ENCODE results near the gene GLTPD2.

Gene GLTPD2

DNA sequence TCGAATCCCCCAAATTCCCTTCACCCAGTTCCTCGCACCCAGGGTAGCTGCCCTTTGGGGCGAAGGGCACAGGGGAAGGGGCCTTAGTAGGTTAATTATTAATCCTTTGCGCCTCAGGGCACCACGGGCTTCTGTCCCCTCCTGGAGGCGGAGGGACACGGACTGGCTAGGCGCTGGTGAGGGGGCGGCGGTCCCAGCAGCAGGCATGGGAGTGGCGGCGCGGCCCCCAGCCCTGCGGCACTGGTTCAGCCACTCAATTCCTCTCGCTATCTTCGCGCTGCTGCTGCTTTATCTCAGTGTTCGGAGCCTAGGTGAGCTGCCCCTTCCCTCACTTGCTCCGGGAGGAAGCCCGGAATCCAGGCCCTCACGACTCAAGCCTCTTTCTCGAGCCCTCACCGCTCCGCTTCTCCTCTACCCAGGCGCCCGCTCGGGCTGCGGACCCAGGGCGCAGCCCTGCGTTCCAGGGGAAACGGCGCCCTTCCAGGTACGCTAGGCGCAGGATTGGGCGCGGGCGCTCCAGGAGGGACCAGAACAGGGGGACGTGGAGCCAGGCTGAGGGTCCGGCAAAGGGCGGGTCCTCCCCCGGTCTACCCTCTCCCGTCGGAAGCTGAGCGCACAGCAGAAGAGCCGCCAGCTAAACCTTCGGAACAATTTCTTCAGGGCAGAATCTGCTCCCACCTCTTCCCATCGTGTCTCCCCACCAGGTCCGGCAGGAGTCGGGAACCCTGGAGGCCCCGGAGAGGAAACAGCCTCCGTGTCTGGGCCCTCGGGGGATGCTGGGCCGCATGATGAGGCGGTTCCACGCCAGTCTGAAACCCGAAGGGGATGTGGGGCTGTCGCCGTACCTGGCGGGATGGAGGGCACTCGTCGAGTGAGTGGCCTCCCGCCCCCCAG, at the start of gene GLTPD2:
Gene GLTPD2 (plus strand): TSS at position 158 of the 894 bp plus-strand sequence. CDS start 48 bp downstream, at position 206.
- DNase-seq = no peak

DNA sequence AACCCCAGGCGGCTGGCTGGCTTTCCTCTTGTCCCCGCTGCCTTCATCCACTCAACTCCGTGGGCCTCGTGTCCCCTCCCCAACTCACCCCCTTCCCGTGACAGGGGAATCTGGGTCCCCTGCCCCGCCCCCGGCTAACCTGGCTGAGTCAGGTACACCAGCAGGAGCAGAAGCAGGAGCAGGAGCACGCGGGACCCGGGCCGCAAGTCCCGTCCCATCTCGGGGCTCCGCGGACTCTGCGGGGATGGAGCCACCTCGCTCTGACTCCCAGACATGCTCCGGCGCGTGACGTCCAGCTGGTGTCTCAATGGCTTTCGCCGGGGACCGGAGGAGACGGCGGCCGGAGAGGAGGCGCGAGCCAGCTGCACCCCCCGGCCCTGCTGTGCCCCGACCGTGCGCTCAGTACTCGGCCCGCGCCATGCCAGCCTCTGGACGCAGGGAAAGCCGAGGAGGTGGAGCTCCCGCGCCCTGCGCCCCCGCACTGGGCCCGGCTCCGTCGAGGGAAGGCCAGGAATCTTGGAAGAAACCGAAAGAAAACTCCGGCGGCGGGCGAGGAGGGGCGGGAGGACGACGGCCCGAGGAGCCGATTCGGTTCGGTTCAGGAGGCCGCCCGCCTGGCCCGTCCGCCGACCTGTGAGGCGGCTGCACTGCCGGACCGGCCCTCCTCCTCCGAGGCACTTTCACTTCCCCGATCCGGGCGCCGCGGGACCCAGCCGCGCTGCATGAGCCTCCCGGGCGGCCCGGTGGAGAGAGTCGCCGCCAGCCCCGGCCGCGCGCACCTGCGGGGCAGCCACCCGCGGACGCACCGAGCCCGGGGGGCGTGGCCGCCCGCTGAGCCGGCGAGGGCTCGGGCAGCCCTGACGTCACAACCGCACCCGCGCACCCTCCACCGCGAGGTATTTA, 49.4 kb upstream of the GLTPD2 start, which contains the start of the genes CXCL16 and ZMYND15:
Gene CXCL16 (minus strand): TSS at position 807 of the 903 bp plus-strand sequence. CDS start 589 bp downstream, at position 218.
Gene ZMYND15 (plus strand): TSS at position 712 of the 903 bp plus-strand sequence. CDS start 716 bp downstream, outside the sequence.
- DNase-seq = no peak

GRCh38 chr17:4740025-4740351, 48.8 kb upstream of the GLTPD2 start:
- no peak for DNase-seq

- no peak for DNase-seq
Measured at GRCh38 chr17:4740584-4740983, 48.2 kb upstream of the GLTPD2 start.

GRCh38 chr17:4741544-4741943, 47.2 kb upstream of the GLTPD2 start:
- DNase-seq = no peak

DNA sequence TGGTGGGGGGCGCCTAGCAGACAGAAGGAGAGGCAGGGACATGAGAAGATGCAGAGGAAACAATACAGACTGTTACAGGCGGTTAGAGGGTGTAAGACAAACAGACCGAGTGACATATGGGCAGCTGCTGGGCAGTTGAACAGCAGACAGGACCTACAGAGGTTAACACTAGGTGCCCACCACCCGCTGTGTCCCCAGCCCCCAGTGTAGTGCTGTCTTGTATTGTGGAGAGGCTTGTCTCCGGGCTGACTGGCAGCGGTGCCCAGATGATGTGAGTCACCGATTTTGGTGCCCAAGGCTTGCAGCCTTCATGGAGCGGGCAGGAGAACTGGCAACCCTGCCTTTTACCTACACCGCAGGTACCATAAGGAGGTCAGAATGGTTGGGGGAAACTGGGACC, 46.6 kb upstream of the GLTPD2 start:
- DNase-seq = no peak

GRCh38 chr17:4742629-4743028, 46.1 kb upstream of the GLTPD2 start:
- no peak for DNase-seq

GRCh38 chr17:4743216-4743615, 45.5 kb upstream of the GLTPD2 start:
- no peak for DNase-seq

- DNase-seq = no peak
Measured at GRCh38 chr17:4743898-4744297, 44.9 kb upstream of the GLTPD2 start.

GRCh38 chr17:4744999-4745969, 43.5 kb upstream of the GLTPD2 start:
- no peak for DNase-seq

DNA sequence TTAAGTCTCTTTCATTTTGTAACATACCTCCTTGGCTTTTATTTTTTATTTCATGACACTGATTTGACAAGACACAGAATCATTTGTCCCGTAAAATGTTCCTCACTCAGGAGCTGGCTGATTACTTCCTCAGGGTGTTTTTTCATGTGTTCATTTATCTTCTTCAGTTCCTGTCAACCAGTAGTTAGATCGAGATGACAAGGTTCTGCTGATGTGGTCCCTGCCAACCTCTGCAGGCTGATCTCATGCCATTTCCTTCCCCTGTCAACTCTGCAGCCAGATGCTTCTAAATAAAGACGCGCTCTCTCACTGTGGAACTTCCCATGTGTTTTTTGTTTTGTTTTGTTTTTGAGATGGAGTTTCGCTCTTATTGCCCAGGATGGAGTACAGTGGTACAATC, 40.9 kb upstream of the GLTPD2 start:
- no peak for DNase-seq

DNA sequence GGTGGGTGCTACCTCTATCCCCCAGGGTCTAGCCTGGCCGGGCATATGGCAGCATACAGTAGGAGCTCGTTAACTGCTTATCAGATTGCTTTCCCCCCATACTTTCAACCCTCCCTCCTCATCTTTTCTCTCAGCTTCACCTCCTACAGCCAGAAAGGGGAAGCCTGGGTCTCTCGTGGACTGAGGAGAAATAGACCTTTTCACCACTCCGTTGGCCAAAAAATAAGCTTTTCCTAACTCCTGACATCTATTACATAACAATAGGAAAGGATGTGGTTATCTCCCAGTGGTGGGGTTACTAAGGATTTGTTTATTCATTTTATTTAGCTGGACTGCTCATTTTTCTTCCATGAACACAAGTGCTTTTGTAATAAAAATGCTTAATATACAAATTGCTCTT, 40.1 kb upstream of the GLTPD2 start:
- DNase-seq = no peak

- DNase-seq = no peak
Measured at GRCh38 chr17:4750606-4751005, 38.2 kb upstream of the GLTPD2 start.

GRCh38 chr17:4751932-4752331, 36.8 kb upstream of the GLTPD2 start:
- no peak for DNase-seq

DNA sequence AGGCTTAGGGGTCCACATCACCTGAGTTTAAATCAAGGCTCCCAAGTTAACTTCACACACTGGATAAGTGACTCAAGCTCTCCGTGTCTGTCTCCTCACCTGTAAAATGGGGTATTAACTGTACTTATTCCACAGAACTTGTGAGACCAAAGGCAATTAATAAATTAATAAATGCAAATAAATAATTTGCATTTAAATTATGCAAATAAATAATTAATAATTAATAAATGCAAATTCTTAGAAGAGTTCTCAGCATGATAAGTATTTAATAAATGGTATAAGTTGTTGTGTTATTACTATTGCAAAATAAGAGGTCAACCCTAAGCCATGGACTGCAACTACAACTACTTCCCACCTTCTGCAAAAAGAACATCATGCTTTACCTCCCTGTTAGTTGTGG, 35.4 kb upstream of the GLTPD2 start:
- no peak for DNase-seq

DNA sequence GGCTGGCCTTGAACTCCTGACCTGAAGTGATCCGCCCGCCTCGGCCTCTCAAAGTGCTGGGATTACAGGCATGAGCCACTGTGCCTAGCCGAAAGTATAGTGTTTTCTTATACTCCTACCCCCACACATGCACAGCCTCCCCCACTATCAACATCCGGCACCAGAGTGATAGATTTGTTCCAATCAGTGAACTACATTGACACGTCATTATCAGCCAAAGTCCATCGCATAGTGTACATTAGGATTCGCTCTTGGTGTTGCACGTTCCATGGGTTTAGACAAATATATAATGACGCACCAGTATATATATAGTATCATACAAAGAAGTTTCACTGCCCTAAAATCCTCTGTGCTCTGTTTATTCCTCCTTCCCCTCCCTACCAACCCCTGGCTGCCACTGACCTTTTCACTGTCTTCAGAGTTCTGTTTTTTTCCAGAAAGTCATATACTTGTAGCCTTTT, 29.0 kb upstream of the GLTPD2 start:
- no peak for DNase-seq

- peak in 1 of 2 donors; percentile 29 for DNase-seq
Measured at GRCh38 chr17:4764595-4764994, 24.2 kb upstream of the GLTPD2 start.

- no peak for DNase-seq
Measured at GRCh38 chr17:4766201-4766600, 22.6 kb upstream of the GLTPD2 start.

DNA sequence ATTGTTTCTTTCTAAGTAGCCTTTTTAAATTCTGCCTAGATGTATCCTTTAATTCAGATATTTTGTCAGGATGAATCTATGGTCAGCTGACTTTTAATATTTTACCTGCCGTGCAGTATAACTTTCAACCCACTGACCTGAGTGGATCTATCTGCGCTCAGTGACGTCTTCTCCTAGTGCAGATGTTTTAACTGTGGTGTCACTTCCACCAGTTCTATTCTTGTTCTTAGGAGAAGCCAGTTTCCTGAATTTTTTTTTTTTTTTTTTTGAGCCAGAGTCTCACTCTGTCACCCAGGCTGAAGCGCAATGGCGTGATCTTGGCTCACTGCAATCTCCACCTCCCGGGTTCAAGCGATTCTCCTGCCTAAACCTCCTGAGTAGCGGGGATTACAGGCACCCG, 22.0 kb upstream of the GLTPD2 start:
- DNase-seq = no peak

DNA sequence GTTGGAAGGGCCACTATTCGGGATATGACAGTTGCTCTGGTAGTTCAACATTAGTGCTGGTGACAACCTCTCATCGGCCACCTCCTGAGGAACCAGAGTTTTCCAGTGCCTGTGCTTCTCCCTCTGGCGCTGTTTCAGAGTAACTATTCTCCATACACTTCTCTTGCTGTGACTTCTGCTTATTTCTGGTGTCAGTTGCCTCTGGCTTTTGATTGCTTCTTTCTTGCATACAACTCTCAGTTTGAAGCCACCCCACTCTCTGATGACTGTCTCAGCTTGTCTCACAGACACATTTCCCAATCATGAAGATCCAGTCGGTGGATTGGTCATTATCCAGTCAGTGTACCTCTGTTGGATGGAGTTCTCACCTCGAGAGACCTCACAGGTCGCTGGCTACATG, 20.5 kb upstream of the GLTPD2 start:
- no peak for DNase-seq

GRCh38 chr17:4769628-4770027, 19.1 kb upstream of the GLTPD2 start:
- no peak for DNase-seq
